Inflammatory macrophage treated with lipopolysaccharide for 1 hour (primary cell): ENCODE measurements around the gene ALG6.

Source experiments
- DNase-seq, 2 donors: peaks; one replicate each; pipeline ENCODE4 v3.0.0-alpha.2; 2020 to 2022

Gene ALG6

GRCh38 chr1:63367215-63368103 is at the start of gene ALG6:
Gene ALG6, plus strand, starts transcription at chr1:63367627. Its CDS starts 3,351 bp downstream, at chr1:63370978.
- peak; percentile 91 to 97 for DNase-seq

- DNase-seq, result no peak
These were observed 49.6 kb upstream of the ALG6 start for GRCh38 chr1:63317817-63318152.

DNA sequence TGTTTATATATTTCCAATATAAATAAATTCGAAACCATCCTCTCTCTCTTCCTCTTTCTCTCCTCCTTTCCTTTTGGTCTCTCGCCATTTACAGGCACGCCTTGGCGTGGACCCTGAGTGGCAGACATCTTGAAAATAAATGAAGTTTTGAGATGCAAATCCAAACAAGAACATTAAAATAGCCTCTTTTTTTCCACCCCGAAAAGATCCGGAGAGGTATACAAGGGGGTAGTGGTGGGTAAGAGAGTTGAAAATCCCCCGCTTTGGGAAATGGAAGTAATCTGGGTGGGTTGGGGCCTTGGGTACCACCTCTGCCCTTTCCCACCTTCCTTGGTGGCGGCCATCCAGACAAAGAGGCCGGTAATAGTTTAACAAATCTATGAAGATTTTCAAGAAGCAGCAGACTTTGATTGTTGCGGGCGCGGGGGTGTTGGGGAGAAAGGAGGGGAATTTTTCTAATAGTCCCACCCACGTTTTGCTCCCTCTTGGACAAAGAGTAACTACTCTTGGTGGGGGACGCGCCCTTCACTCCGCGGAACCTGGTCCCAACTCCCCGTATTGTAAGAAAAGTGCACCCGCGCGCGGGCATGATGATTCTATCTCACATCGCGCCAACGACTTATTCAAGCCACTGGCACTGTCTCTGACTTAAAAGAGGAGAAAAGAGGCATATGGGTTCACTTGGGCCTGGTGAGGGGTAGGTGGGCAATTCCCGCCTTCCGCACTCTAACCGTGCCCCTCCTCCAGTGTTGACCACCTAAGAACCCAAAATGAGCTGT is 49.0 kb upstream of the ALG6 start:
- DNase-seq, result no peak

DNA sequence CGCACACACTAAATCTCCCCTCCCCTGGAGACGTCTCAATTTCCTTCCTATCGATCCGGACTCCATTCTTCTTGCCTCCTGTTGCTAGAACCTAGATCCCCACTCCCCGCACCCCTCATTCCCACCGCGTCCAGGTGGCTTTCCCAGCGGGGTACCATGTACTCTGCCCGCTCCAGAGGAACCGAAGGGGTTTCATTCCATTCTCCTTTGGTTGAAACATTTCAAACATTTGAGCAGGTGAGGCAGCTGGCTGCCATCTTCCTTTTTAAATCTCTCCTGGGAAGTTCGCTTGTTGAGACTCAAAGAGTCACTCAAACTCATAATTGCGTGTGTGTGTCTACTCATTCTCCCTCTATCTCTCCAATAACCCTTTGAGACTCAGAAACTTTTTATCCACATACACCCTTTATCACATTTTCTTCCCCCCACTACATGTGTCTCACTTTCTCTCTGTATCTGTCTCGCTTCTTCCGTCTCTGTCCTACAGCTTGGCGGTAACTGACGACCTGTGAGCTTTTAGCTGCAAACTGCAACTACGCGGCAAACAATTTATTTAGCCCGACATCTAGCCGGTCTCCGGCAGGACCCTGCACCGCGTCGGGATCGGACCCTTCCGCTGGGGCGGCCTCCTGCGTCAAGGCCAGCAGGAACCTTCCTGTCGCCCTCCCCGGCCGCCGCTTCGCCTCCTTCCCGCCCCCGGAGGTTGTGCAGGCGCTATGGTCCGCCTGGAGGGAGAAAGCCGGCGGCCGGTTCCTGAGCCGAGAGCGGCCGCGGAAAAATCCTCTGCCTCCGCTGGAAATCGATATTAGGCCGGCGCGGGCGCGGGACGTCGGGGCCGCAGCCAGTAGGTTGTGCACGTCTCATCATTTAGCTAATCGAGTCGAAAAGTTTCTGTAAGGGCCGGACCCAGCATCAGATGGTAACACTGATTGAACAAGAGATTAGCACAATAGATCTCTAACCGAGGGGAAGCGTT is 48.1 kb upstream of the ALG6 start:
- no peak for DNase-seq

DNA sequence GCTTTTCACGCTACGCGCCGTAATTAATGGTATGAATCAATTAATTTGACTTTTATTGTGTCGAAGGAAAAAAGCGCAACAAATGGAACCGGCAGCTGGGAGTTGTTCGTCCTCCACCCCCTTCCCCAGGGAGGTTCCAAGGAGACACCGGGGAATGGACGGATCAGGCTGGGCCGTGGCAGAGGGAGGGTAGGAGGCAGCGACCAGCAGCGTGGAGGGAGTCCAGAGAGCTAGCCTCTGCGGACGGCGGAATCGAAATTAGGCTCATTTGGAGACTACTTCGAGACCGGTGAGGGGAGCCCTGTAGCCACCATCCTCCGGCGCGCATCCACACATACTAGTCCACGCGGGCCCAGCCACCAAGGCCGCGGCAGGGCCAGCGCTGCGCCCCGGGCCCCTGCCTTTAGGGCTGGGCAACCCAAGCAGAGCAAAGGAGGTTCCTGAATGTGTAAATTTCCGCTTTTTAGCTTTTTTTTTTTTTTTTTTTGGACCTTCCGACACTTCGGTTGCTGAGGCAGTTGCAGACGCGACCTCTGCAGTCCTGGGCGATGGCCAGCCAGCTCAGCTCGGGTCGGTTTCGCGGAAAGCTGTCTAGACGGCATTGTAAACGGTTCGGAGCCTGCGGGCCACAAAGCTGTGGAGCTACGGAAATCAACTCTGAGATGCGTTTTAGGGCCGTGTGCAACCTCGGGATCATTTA is 47.3 kb upstream of the ALG6 start:
- peak in 1 of 2 donors; percentile 53 for DNase-seq

- DNase-seq, result no peak
These were observed 46.2 kb upstream of the ALG6 start for GRCh38 chr1:63321066-63321784.

- DNase-seq, result no peak
These were observed 45.7 kb upstream of the ALG6 start for GRCh38 chr1:63321785-63322113.

DNA sequence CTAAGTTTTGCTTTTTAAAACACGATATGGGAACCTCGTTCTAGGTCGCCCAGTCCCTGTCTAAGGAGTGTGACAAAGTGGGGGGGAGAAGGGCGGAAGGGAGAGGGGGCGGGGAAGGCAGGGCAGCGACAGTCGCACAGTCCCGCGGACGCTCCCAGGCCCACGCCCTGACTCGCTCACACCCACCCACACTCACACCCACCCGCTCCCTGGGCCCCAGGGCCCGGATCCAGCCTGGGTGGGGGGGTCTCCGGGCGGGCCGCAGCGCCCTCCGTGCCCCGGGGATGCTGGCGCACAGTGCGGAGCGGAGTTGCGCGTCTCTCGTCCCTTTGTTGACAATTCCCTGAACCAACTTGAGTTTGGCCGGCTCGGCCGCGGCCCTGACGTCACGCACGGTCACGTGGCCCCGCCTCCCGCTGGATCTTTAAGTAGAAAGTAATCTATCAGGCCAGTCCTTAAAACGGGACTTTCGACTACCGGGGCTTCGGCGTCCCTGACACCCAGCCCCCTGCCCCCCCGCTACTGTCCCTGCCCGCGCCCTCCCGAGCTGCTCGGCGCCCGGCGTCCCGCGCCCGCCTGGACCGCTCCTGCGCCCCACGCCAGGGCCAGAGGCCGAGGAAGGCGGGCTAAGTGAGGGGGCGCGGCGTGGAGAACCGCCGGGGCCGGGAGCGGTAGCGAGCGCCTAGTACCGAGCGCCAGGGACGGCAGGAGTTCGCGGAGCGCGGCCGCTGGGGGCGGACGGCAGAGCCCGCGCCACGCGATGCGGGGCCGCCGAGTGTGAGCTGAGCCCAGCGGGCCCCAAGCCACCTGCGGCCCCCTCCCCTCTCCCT is 45.1 kb upstream of the ALG6 start, which contains the start of gene FOXD3:
FOXD3 (plus strand) TSS at position 454 of the 830 bp plus-strand sequence. CDS start 492 bp downstream, outside the sequence.
- DNase-seq, result peak in 1 of 2 donors; percentile 76

DNA sequence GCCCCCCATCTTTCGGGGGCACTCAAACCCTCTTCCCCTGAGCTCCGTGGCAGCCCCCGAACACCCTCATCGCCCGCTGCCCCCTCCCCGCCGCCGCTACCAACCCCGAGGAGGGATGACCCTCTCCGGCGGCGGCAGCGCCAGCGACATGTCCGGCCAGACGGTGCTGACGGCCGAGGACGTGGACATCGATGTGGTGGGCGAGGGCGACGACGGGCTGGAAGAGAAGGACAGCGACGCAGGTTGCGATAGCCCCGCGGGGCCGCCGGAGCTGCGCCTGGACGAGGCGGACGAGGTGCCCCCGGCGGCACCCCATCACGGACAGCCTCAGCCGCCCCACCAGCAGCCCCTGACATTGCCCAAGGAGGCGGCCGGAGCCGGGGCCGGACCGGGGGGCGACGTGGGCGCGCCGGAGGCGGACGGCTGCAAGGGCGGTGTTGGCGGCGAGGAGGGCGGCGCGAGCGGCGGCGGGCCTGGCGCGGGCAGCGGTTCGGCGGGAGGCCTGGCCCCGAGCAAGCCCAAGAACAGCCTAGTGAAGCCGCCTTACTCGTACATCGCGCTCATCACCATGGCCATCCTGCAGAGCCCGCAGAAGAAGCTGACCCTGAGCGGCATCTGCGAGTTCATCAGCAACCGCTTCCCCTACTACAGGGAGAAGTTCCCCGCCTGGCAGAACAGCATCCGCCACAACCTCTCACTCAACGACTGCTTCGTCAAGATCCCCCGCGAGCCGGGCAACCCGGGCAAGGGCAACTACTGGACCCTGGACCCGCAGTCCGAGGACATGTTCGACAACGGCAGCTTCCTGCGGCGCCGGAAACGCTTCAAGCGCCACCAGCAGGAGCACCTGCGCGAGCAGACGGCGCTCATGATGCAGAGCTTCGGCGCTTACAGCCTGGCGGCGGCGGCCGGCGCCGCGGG is 44.2 kb upstream of the ALG6 start:
- peak in 1 of 2 donors; percentile 45 for DNase-seq

- no peak for DNase-seq
These were observed 43.3 kb upstream of the ALG6 start for GRCh38 chr1:63323865-63324778.

GRCh38 chr1:63324779-63325119 is 42.7 kb upstream of the ALG6 start:
- DNase-seq, result no peak

GRCh38 chr1:63325279-63325985 is 42.0 kb upstream of the ALG6 start:
- DNase-seq, result no peak

DNA sequence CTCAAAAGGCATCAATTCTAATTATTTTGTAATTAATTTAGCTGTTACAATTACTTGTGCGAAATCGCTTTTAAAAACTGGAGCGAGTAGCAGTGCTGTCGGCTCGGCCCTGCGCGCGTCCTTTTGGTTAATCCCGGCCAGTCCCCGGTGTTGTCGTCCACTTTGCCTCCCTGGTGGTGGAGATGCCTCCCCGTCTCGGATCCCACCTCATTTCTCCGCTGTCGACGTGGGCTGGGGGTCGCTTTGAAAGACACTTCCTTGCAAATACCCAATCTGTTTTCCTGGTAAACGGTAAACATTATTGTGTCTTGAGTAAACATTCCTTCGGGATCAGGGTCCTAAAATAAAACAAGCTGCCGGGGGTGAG is 41.3 kb upstream of the ALG6 start:
- DNase-seq, result no peak

GRCh38 chr1:63326473-63327380 is 40.7 kb upstream of the ALG6 start:
- DNase-seq, result no peak

GRCh38 chr1:63327417-63328054 is 39.9 kb upstream of the ALG6 start:
- peak; percentile 49 to 91 for DNase-seq

GRCh38 chr1:63328122-63328521 is 39.3 kb upstream of the ALG6 start:
- no peak for DNase-seq
